Stimulated activated CD4-positive, alpha-beta T cell treated with anti-CD3 and anti-CD28 coated beads, Interleukin-12 subunit alpha, Interleukin-12 subunit beta, amount 100 ng/mL, for 24 hours (primary cell): ENCODE results near the gene MAST3.
A peak's percentile ranks its signal among the peaks of the same experiment; 100 is the strongest.

Source experiments
- DNase-seq, 2 experiments: peaks; one replicate each; pipeline ENCODE4 v3.0.0-alpha.2; 2020; ENCODE audit warnings: low read depth in 2 of 2

The MAST3 gene

DNA sequence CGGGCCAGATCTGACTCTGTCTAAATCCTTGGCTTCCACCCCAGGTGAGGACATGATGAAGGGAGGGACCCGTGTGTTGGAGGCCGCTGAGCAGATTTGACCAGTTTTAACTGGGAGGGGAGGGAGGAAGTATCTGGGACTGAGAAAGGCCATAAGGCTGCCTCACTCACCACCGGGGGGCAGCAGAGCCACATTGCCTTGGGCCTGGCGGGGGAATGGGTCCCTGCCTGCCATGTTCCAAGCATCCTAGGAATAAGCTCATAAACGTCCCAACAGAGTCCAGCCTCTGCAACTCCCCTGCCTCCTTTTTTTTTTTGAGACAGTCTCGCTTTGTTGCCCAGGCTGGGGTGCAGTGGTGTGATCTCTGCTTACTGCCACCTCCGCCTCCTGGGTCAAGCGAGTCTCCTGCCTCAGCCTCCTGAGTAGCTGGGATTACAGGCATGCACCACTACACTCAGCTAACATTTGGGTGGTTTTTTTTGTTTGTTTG, 15.5 kb downstream of the MAST3 start:
- peak; percentile 49 to 83 for DNase-seq

DNA sequence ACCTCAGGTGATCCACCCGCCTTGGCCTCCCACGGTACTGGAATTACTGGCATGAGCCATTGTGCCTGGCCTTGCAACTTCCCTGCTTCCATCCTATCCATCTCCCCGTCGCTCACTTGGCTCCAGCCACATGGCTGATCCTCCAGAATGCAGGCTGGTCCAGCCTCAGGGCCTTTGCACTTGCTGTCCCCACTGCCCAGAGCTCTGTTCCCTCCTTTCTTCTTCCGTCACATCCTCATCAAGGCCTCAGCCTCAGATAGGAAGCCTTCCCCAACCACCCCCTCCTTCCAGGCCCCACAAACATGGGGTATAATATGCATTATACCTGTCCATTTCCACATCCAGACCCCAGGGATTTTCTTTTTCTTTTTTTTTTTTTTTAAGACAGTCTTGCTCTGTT, 16.2 kb downstream of the MAST3 start:
- DNase-seq: no peak

DNA sequence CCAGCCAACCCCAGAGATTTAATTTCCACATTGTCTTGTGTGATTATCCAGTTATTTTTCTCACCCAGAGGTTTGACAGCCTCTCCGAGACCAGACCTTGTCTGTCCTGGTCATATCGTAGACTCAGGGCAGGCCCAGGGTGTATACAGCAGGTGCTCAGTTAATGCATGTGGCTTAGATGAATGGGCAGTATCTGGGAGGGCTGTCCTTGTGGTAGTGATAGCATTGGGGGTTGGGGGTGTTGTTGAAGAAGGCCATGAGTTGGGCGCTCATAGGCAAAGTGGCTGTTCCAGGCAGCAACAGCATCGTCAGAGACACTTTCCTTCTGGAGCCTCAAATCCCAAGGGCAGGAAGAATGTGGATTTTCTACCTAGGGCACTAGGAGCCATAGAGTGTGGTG, 16.9 kb downstream of the MAST3 start:
- no peak for DNase-seq

DNA sequence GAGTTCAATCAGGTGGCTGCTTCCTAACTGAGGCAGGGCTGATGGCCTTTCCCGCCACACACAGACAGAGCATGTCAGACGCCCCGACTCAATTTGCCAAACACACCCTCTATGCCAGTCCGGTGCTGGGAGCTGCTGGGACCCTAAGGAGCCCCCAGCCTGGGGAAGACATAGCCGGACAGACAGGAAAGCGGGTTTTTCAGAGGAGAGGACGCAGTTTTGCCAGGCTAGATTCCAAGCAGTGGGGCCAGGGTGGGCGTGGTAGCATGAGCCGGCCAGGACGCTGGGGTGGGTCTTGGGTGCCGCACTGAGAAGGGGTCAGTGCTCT, 19.8 kb downstream of the MAST3 start:
- no peak for DNase-seq

DNA sequence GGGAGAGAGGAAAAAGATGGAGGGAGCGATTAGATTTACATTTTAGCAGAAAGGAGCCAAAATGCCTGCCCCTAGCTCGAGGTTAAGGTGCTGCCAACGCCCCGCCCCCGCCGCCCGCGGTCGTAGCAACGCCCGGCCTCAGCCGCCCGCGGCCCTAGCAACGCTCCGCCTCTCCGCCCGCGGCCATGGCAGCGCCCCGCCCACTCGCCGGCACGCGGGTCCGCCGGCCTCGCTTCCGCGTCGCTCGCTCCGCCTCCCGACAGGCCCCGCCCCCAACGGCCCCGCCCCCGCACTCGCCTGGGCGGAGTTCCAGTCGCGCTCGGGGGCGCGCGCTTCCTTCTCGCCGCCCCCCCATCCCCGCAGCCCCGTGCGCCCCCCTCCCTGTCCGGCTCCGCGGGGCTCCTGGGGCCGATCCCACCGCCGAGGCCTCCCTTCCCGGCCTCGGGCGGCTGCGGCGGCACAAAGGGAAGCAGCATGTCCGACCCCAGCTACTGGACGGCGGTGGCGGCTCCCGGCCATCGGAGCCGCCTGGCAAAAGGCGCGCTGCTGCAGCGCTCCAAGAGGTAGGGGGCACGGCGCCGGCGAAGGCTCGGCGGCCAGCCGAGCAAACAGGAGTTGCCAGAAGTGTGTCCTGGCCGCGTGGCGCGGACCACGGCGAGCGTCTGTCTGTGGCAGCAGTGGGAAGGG, 20.3 kb downstream of the MAST3 start:
- peak; percentile 85 to 92 for DNase-seq

DNA sequence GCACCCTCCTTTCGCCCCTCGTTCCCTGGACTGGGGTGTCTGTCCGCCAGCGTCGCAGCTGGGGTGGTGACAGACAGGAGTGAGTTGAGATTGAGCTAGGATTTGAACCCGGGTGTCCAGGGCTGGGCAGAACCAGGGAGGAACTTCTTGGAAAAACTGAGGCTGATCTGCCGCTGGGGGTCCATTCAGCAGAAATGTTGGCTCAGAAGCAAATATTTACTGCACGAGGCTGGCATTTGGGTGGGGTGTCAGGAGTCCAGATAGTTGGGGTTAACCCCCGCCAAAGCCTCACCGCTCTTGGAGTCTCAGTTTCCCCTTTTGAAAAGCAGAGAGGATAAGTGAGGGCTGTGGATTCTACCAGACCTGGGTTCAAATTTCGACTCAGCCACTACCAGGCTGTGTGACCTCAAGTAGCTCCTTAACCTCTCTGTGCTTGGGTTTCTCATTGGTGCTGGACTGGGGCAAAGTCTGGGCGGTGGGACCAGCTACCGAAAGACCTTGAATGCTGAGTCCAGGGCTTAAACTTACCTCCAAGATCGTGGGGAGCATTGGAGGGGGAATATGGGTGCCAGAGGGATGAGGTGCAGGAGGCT, 20.9 kb downstream of the MAST3 start:
- DNase-seq: no peak

DNA sequence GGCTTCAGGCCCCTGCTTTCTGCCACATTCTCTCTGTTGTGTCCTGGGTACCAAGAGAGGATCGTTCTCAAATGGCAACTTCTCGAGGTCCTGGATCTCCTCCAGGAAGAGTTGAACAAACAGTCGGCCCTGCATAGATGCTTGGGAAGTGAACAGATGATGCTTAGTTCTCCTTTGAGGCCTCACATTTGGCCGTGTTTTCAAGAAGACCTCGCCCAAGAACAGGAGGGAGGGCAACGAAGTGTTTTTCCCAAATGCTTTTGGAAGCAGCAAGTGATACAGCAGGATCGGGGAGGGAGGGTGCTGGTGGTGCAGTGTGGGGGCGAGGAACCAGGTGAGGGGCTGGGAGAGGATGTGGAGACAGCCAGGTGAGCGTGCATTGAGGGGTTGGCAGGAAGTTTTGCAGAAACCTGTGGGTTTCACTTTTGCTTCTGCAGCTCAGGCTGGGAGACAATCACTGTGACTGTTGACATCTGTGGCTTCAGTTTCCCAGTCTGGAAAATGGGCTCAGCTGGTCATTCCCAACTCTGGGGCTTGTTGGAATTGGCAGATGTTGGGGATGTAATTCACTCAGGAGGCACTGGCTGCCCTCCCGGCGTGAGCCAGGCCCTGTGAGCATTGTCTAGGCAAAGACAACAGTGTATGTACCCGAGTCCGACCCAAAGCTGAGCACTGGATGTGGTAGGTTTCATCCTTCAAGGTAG, 21.6 kb downstream of the MAST3 start:
- DNase-seq: peak in 1 of 2 experiments; percentile 18

DNA sequence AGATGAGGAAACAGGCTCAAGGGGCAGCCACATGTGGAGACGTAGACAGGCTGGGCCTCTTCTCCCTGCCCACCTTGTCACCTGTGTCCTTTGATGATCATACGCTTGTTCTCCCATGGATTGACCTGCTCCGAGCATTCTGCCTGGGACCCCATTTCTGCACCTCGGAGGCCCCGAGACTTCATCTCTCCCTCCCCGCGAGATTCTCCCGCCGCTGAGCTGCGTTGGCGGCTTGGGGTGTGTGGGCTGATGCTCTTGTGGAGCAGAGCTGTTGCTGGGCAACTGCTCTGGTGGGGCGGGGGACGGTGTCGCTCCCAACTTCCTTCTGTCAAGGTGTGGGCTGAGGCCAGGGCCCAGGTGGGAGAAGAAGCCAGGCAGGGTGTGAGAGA, 22.1 kb downstream of the MAST3 start:
- DNase-seq: peak in 1 of 2 experiments; percentile 32

DNA sequence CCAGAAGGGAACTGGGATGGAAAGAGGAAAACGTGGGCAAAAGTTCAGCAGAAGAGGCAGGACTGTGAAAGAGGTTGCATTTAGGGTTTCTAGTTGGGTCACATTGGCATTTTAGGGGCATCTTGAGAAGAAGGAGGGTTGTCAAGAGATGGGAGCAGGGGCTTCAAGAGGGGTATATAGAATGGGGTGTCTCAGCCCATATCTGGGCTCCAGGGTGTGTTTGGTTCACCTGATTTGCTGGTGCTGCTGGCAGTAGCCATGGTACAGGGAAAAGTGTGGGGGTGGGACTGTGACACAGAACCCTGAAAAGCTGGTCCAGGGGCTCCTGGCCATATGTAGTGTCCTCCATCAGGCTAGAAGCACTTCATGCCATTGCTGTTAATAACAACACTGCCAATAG, 22.5 kb downstream of the MAST3 start:
- no peak for DNase-seq

DNA sequence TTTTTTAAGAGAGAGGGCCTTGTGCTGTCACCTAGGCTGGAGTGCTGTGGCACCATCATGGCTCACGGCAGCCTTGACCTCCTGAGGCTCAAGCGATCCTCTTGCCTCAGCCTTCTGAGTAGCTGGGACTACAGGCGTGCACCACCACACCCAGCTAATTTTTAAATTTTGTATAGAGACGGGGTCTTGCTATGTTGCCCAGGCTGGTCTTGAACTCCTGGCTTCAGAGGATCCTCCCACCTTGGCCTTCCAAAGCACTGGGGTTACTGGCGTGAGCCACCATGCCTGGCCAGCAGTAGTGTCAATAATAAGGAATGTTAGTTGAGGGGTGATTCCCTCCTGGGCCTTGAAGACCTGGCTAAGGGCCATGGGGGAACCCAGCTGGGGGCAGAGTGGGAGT, 23.6 kb downstream of the MAST3 start:
- DNase-seq: no peak

DNA sequence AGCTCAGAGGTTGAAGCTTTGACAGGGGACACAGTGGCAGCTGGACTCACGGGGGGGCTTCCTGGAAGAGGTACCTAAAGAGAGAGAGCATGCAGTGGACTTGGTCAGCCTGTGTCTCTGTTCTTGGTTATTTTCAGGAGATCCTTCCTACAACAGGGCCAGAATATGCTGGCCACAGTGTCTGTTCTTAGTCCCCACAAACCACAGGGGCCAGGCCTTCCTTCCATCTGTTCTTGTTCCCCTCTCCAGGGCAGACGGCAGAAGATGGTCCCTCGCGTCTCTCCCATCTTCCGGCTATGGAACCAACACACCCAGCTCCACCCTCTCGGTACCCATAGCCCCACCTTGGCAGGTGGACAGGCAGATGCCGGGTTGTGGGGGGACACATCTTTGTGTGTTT, 24.8 kb downstream of the MAST3 start:
- no peak for DNase-seq

DNA sequence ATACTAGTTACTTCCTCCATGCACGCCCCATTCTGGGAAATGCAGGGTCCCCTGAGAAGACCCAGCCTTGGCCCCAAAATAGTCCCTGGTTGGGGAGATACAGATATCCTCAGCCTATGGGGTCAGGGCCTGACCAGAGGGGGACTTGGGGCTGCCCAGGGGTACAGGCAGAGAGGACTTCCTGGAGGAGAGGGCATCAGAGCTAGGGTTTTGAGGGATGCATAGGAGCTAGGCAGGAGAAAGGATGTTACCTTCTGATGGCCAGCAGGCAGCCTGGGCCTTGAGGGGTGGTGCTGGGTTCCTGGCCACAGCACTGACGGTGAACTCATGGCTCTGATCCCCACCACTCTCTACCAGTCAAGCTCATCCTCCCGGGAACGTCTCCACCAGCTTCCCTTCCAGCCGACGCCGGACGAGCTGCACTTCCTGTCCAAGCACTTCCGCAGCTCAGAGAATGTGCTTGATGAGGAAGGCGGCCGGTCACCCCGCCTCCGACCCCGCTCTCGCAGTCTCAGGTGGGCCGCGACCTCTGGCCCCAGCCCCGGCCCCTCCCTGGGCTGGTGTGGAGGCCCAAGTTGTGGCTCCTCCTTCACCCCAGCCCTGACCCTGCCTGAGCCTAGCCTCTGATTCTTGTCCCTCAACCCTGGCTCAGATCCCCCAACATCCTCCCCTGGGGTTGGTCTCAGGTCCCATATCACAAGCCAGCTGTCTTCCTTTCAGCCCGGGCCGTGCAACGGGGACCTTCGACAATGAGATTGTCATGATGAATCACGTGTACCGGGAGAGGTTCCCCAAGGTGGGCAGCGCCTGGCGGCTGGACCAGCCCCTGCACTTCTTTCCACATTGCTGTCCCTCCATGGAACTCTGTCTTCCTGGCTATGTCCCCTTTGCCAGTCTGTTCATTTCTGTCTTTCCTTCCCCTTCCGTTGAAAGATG, 25.6 kb downstream of the MAST3 start:
- DNase-seq: no peak

DNA sequence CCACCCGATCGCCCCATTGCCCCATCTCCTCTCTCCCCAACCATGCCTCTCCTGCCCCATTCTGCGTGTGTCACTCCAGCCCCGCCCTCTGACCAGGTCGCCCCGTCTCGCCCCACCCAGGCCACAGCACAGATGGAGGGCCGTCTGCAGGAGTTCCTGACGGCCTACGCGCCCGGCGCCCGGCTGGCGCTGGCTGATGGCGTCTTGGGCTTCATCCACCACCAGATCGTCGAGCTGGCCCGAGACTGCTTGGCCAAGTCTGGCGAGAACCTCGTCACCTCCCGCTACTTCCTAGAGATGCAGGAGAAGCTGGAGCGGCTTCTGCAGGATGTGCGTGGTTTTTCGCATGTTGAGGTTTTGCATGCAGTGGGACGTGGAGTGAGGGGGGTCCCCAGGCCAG, 26.2 kb downstream of the MAST3 start:
- DNase-seq: no peak

DNA sequence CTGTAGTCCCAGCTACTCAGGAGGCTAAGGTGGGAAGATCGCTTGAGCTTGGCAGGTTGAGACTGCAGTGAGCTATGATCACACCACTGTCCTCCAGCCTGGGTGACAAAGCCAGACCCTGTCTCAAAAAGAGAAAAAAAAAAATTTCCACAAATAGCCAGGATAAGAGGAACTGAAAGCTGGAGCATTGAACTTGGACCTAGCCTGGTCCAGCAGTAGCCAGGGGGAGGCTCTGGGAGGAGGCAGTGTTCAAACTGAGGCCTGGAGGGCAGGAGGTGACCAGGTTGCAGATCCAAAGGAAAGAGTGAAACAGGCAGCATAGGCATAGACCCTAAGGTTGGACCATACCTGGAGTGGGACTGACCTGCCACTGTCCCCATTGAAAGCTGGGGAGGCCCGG, 28.5 kb downstream of the MAST3 start:
- DNase-seq: no peak

DNA sequence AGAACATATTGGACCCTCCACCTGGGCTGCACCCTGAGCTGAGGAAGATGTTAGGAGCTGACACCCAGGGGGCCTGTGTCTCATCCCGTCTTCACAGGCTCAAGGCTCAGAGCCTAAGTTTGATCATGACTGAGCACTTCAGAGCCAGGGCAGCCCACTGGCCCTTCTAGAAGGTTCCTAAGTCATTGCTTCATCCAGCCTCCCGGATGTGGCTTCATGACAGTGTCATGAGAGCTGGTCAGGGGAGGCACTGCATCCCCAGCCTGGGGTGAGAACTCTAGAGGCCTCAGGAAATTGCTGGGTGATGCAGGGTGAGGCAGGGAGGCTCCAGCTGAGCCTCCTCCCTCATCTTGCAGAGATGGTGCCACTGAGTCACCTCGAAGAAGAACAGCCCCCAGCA, 30.5 kb downstream of the MAST3 start:
- no peak for DNase-seq

DNA sequence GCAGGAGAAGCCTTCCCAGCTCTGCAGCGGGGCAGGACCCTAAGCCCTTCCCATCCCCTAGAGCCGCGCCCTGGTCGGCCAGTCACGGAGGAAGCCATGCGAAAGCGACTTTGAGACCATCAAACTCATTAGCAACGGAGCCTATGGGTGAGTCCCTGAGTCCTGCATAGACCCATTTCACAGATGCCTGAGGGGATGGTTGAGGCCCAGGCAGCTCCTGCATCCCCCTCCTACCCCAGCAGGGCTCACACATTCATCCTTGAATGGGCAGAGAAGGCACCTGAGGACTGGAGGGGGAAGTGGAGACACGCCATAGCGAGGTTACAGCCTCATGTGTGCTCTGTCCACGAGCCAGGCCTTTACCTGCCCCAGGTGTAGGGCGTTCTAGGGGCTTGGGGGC, 31.2 kb downstream of the MAST3 start:
- no peak for DNase-seq

DNA sequence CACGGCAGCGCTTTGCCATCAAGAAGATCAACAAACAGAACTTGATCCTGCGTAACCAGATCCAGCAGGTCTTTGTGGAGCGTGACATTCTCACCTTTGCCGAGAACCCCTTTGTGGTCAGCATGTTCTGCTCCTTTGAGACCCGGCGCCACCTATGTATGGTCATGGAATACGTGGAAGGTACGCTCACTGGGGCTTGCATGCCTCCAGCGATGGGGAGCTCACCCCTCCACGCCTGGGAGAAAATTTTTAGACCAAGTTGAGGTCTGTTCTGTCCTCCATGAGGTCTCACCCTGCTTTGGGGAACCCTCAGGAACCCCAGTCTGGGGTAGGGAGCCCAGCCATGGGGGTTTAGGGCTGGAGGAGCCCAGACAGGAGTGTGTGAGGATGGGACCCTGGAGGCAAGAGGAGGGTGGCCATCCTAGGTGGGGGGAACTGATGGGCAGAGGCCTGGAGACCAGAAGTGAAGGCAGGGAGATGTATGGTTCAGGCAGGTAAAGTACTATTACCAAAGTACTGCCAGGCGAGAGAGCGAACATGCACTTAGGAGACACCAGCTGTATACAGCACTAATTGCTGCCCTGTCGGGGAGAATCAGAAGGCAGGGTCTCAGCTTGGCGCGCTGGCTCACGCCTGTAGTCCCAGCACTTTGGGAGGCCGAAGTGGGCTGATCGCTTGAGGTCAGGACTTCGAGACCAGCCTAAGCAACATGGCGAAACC, 33.1 kb downstream of the MAST3 start:
- DNase-seq: no peak

DNA sequence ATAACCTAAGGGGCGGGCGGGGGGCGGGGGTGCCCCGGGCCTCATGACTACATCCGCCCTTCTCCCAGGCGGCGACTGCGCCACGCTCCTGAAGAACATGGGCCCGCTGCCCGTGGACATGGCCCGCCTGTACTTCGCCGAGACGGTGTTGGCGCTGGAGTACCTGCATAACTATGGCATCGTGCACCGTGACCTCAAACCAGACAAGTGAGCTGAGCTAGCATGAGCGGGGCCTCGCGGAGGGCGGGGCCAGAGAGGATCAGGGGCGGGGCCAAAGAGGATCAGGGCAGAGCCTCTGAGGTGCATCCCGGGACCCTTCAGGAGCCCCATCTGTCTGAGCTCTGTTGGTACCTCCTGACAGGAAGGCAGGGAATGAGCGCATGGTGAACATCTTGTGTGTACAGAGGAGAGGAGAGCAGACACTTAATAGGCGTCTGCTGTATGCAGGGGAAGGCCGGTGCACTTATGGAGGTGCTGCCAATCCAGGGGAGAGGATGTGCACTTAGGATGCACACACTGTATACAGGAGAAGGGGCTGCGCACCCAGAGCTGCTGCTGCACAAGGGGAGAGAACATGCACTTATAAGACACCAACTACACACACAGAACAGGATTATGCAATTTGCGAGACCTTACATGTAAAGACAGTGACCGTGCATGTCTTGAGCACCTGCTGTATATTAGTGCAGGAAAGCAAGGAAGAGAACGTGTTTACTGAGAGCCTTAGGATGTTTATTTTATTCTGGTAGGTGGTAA, 34.4 kb downstream of the MAST3 start:
- no peak for DNase-seq

DNA sequence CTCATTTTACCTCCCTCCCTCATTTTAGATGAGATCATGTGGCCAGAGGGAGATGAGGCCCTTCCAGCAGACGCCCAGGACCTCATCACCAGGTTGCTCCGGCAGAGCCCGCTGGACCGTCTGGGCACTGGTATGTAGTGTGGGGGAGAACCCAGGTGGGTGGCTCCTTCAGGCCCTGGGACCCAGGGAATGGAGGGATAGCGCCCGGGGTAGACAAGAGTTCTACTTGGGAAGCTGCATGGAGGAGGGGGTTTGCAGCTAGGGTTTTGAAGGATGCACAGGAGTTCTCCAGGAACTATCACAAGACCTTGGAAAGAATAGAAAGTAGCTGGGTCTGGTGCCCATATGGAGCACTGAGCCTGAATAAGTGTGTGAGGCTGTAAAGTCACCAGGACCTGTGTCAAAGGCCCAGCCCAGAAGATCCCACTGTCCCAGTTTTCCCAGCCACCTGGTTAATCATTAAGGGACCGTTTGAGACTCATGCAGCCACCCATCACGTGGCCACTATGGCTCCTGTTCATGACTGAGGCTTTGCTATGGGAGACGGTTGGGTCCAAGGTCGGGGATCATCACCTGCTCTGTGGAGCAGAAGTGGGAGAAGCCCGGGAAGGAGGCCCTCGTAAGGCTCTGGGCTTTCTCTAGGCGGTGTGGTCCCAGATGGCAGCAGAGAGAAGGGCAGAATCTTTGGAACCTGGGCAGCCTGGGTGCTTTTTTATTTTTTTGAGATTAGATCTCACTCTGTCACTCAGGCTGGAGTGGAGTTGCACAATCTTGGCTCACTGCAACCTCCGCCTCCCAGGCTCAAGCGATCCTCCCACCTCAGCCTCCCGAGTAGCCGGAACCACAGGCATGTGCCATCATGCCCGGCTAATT, 38.4 kb downstream of the MAST3 start:
- no peak for DNase-seq

DNA sequence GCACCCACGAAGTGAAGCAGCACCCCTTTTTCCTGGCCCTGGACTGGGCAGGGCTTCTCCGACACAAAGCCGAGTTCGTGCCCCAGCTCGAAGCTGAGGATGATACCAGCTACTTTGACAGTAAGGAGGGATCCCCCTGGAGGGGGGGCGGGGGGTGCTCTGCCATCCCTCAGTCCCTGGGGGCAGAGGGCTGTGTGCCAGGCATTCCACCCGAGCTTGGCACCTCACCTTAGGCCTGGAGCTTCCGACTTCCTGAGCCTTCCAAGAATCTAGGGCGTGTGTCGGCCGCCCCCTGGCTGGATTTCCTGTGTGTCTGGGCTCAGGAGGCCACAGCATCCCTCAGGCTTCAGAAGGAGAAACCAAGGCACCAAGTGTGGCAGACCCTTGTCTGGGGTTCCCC, 39.7 kb downstream of the MAST3 start:
- DNase-seq: no peak
